NCI-H2081 (cell line): ENCODE data around the gene KRTAP4-4.
A peak's percentile ranks its signal among the peaks of the same experiment; 100 is the strongest.
"Not testable (repeated sequence)": the region's sequence is repeated elsewhere in the genome, so short reads cannot be mapped to it uniquely, and the experiment has no call there.

Source experiments
- DNase-seq, 2 experiments: peaks; one replicate each; lab custom pipeline; 2025; lab: John Stamatoyannopoulos, UW

The KRTAP4-4 gene

DNA sequence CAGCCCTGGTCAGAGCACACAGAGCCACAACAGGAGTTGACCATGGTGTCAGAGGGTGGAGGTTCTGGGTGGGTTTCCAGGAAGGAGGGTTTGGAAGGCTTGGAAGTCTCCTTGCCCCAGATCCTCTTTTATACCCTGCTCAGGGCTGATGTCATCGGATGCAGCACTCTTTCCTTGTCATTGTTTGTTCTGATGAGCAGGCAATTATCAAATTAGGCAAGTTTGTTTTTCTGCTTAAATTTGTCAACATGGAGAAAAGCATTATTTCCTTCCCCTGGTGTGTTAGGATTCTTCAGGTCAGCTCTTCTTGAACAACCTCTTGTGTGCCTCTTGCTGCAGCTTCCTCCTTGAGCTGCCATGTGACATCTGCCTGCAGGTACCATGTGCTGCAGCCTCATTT, at the start of gene KRTAP4-4:
Gene KRTAP4-4 (minus strand): TSS at position 101 of the 400 bp plus-strand sequence. CDS start 57 bp downstream, at position 44.
- no peak for DNase-seq

- peak in 1 of 2 experiments; percentile 46 for DNase-seq
Observed at GRCh38 chr17:41199421-41200078, 39.0 kb upstream of the KRTAP4-4 start.

GRCh38 chr17:41196068-41196467, 35.5 kb upstream of the KRTAP4-4 start:
- DNase-seq = no peak

GRCh38 chr17:41190328-41190727, 29.8 kb upstream of the KRTAP4-4 start:
- DNase-seq = no peak

GRCh38 chr17:41189837-41190318, 29.3 kb upstream of the KRTAP4-4 start, which contains the start of gene KRTAP9-1:
KRTAP9-1 (plus strand) TSS chr17:41189887; CDS start chr17:41189887, 0 bp downstream.
- DNase-seq = not testable (repeated sequence)

DNA sequence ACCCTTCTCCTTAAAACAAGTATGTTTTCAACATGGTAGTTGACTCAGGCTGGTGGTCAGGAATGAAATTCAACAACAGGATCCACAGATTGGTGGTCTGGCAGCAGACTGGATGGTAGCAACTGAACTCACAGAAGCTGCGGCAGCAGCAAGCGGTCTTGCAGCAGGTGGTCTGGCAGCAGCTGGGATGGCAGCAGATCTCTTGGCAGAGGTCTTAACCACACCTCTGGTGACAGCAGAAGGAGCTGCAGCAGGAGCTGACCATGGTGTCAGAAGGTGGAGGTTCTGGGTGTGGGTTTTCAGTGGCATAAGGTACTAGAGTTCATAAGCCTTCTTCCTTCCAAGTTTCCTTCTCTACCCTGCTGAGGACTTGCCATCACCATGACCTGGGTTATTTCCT, 26.3 kb upstream of the KRTAP4-4 start:
- DNase-seq = no peak

GRCh38 chr17:41185001-41185400, 24.5 kb upstream of the KRTAP4-4 start:
- no peak for DNase-seq

GRCh38 chr17:41184480-41184961, 24.0 kb upstream of the KRTAP4-4 start, which contains the start of gene KRTAP4-1:
KRTAP4-1 (minus strand) TSS chr17:41184911; CDS start chr17:41184854, 57 bp downstream.
- DNase-seq = no peak

DNA sequence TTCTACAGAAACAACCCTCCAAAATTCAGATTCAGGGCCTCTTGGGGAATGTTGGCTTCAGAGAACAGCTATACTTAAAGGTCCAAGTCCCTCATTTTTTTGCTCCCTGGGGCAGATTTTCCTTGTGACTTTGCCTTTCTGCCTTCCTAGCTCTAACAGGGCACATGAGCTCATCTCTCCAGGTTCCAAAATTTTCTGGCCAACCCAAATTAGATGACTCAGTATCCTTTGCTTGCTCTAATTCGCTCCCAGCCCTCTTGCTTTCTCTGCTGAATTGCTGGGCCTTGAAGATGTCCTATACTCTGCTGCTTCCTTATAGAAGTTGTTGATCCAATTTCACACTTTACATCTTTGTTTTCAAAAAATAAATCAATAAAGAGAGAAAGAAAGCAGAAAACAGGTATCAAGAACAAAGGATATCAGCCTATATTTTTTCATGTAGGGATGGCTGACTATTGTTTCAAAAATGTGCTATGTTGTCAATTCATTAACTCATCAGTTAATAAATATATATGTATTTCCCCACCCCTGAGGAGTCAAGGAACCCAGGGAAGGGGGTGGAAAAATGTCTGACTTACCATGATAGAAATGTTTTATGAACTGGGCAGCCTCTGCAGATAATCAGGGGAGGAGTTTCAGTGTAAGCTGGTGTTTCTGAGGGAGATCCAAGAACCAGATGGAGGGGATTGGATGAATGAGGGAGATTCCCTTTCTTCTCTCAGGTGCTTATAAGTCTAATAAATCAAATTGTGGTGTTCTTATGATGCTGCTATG, 18.5 kb upstream of the KRTAP4-4 start:
- no peak for DNase-seq

DNA sequence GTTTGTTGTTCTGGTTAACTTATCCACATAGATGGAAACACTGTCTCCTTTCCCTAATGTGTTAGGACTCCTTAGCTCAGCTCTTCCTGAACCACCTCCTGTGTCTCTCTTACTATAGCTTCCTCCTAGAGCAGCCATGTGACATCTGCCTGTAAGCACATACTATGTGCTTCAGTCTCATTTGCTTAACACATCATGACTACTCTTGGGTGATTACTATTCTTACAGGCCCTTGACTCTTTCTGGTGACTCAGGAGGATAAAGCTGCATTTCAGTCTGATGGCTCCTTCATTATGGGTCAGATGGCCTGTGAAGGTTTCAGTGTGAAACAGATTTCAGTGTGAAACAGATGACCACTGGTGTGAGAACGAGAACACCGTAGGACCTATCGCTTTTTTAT, 17.8 kb upstream of the KRTAP4-4 start:
- no peak for DNase-seq

DNA sequence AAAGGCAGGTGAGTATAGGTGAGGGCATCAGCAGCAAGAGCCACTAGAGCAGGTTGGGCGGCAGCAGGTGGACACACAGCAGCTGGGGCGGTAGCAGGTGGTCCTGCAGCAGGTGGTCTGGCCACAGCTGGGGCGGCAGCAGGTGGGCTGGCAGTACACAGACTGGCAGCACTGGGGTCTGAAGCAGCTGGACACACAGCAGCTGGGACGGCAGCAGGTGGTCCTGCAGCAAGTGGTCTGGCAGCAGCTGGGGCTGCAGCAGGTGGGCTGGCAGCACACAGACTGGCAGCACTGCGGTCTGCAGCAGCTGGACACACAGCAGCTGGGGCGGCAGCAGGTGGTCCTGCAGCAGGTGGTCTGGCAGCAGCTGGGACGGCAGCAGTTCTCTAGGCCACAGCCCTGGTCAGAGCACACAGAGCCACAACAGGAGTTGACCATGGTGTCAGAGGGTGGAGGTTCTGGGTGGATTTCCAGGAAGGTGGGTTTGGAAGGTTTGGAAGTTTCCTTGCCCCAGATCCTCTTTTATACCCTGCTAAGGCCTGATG, 17.3 kb upstream of the KRTAP4-4 start, which contains the start of gene KRTAP4-2:
Gene KRTAP4-2 (minus strand): TSS at position 495 of the 545 bp plus-strand sequence. CDS start 57 bp downstream, at position 438.
- no peak for DNase-seq

DNA sequence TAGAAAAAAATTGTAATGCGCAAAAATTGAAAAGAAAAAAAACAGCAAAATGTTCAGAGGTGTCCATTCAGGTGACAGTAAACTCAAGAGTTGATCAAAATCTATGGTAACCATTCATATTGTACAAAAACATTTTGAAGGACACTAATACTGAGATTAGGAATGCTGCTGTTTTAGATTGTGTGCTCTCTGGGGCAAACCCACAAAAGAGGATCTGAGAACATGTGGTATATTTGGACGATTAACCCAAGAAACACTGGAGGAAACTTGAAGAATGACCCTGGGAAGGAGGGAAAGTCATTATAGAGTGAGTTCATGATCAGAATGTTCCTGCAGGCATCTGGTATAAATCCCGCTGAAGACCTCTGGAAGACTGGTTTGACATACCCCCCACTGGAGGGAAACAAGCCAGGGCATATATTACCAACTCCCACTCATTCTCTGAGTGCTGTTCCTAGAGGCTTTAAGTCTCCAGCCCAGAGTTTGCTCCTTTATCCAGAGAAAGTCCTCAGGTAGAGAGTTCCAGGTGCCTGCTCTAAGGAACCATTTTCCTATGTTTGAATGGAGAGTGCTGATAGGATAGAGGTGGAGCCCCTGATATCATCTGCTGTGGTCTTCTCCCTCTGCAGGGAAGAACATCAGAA, 16.3 kb upstream of the KRTAP4-4 start:
- DNase-seq = no peak

- no peak for DNase-seq
Observed at GRCh38 chr17:41171886-41172285, 11.3 kb upstream of the KRTAP4-4 start.

- no peak for DNase-seq
Observed at GRCh38 chr17:41168121-41168520, 7.6 kb upstream of the KRTAP4-4 start, which contains the start of gene KRTAP4-3. KRTAP4-3 (minus strand) TSS chr17:41168221; CDS start chr17:41168172, 49 bp downstream.

GRCh38 chr17:41167561-41167960, 7.0 kb upstream of the KRTAP4-4 start:
- DNase-seq = no peak

DNA sequence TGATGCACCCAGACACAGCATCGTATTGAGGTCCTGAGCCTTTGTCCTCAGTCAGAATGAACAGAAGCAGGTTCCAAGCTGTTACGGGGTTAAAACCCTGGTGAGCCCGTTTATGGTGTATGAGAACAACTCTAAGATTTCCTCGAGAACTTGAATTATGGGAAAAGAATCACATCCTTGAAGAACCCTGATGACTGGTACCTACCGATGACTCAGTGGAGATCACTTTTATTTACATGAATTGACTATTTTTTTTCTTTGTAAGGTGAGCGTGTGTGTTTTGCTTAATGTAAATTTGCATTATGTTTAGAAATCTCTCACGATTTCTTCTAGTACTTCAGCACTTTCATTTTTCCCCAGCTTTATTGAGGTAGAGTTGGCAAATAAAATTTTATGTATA, 3.3 kb upstream of the KRTAP4-4 start:
- no peak for DNase-seq

DNA sequence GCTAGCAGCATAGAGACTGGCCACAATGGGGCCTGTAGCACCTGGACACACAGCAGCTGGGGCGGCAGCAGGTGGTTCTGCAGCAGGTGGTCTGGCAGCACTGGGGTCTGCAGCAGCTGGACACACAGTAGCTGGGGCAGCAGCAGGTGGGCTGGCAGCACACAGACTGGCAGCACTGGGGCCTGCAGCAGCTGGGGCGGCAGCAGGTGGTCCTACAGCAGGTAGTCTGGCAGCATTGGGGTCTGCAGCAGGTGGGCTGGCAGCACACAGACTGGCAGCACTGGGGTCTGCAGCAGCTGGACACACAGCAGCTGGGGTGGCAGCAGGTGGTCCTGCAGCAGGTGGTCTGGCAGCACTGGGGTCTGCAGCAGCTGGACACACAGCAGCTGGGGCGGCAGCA, 358 bp downstream of the KRTAP4-4 start:
- not testable (repeated sequence) for DNase-seq

- no peak for DNase-seq
Observed at GRCh38 chr17:41153856-41154255, 6.7 kb downstream of the KRTAP4-4 start.

DNA sequence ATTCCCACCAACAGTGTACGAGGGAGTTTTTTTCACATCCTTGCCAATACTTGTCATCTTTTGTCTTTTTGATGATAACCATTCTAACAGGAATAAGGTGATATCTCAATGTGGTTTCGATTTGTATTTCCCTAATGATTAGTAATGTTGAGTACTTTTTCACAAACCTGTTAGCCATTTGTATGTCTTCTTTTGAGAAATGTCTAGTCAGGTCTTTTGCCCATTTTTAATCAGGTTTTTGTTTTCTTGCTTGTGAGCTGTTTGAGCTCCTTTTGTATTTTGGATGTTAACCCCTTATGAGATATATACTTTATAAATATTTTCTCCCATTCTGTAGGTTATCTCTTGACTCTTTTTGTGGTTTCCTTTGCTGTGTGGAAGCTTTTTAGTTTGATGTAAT, 9.0 kb downstream of the KRTAP4-4 start:
- no peak for DNase-seq

DNA sequence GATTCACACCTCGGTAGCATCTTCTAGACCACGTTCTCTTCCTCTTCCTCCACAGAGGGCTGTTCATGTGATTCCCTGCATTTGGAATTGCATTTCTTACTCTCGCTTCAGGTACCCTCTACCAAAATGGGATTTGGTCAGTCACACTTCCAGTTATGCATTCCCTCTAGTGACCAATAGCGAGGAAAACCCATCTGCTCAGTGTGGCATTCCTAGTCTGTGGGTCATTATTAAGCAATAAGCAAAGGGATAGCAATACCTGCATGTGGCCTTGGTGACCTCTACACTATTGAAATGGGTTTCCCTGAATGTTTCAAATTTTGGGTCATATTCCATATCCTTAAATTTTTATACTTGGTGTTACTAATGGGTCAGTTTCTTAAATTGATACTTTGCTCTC, 10.5 kb downstream of the KRTAP4-4 start:
- DNase-seq = no peak

GRCh38 chr17:41149652-41149985, 10.9 kb downstream of the KRTAP4-4 start, which contains the start of gene KRTAP4-5:
KRTAP4-5 (minus strand) TSS chr17:41149825; CDS start chr17:41149767, 58 bp downstream.
- no peak for DNase-seq
